Neural crest cell (in vitro differentiated cells): ENCODE measurements around the gene SMIM31. TPM values are rescaled to one million over a fixed set of nuclear protein-coding genes. Genes with fewer than 3 reads are reported as not detected.
A peak's percentile ranks its signal among the peaks of the same experiment; 100 is the strongest.

Source experiments
- DNase-seq: peaks from one replicate; pipeline ENCODE4 v3.0.0; 2021; ENCODE audit warnings: low read depth, mixed read lengths, low spot score
- H3K27ac Mint-ChIP-seq: one replicate; pipeline ENCODE4 v1.8.0; 2021; ENCODE audit warnings: mild to moderate bottlenecking, mixed read lengths; ENCODE audit not compliant: unreplicated experiment
- H3K27me3 Mint-ChIP-seq: 2 replicates; pipeline ENCODE4 v1.8.0; 2021; ENCODE audit warnings: low read depth, mild to moderate bottlenecking, mixed read lengths
- H3K36me3 Mint-ChIP-seq: 2 replicates; pipeline ENCODE4 v1.8.0; 2021; ENCODE audit warnings: low read depth, mild to moderate bottlenecking, mixed read lengths
- H3K4me1 Mint-ChIP-seq: 2 replicates; pipeline ENCODE4 v1.8.0; 2021; ENCODE audit warnings: mixed read lengths
- H3K4me3 Mint-ChIP-seq: one replicate; pipeline ENCODE4 v1.8.0; 2021; ENCODE audit warnings: mild to moderate bottlenecking, mixed read lengths
- H3K9me3 Mint-ChIP-seq: 2 replicates; pipeline ENCODE4 v1.8.0; 2021; ENCODE audit warnings: mixed read lengths
- CTCF ChIP-seq: fragments of 200-600 bp; sonication (generic); conservative IDR thresholded peaks from 2 replicates; pipeline ENCODE4 v1.5.0; 2021; ENCODE audit warnings: antibody characterized with exemption, mild to moderate bottlenecking
- long read RNA-seq: library from polyadenylated mRNA; unstranded; transcript quantifications from one replicate; pipeline ENCODE4 v2.0.0, GENCODE V29; 2020
- total RNA-seq: library from RNA; stranded (reverse); gene quantifications from 2 replicates; pipeline ENCODE4 v1.2.1, GENCODE V29; 2021

SMIM31 gene
- not detected in 2 replicates for total RNA-seq
- long read RNA-seq, result 0 reads

- no peak for TF ChIP-seq CTCF
Measured at GRCh38 chr4:164753873-164754488, at the start of gene SMIM31. SMIM31 (plus strand) TSS chr4:164754131; CDS start chr4:164770444, 16,313 bp downstream.

GRCh38 chr4:164706675-164707074 lies 47.3 kb upstream of the SMIM31 start:
- H3K27me3 Mint-ChIP-seq, result no peaks in the 10 kb centered on the region

More at GRCh38 chr4:164753873-164754488, at the start of gene SMIM31:
- H3K36me3 Mint-ChIP-seq, result peaks cover 2% of the 10 kb centered on the region
- peaks cover 2% of the 10 kb centered on the region for H3K27me3 Mint-ChIP-seq
- H3K27ac Mint-ChIP-seq, result no peak within 1 kb of the TSS
- H3K4me3 Mint-ChIP-seq, result no peak within 1 kb of the TSS
- H3K4me1 Mint-ChIP-seq, result no peaks in the 10 kb centered on the region
- no peak for DNase-seq
- peaks cover 4% of the 10 kb centered on the region for H3K9me3 Mint-ChIP-seq

DNA sequence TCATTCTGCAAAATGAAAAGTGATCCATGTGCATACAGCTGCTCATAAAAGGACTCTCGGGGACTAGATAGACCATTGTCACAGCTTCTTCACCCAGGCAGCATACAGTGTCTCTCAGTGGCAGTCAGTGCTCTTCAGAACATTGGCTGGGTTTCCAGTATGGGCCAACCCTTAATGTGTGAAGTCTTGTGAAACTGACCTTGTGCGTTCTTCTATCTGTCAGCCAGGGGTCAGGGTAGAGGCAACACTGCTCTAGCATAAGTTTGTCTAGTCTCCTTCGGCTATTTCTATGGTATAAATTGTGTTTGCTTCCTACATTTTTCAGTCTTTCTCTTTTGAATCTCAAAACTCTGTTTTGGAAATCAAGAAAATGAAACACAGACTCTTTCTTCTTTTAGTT lies 37.0 kb upstream of the SMIM31 start:
- H3K4me3 Mint-ChIP-seq, result no peak overlapping the region
- H3K36me3 Mint-ChIP-seq, result no peaks in the 10 kb centered on the region
- peaks cover 3% of the 10 kb centered on the region for H3K9me3 Mint-ChIP-seq
- H3K27ac Mint-ChIP-seq, result no peak overlapping the region
- no peaks in the 10 kb centered on the region for H3K4me1 Mint-ChIP-seq
- H3K27me3 Mint-ChIP-seq, result no peaks in the 10 kb centered on the region
- peak; percentile 29 for TF ChIP-seq CTCF
- no peak for DNase-seq

More at GRCh38 chr4:164706675-164707074, 47.3 kb upstream of the SMIM31 start:
- no peak for TF ChIP-seq CTCF
- Mint-ChIP-seq H3K9me3 (no peaks in the 10 kb centered on the region), H3K4me3 (no peak overlapping the region), H3K4me1 (no peaks in the 10 kb centered on the region), H3K27ac (no peak overlapping the region), H3K36me3 (no peaks in the 10 kb centered on the region)
- DNase-seq, result no peak

DNA sequence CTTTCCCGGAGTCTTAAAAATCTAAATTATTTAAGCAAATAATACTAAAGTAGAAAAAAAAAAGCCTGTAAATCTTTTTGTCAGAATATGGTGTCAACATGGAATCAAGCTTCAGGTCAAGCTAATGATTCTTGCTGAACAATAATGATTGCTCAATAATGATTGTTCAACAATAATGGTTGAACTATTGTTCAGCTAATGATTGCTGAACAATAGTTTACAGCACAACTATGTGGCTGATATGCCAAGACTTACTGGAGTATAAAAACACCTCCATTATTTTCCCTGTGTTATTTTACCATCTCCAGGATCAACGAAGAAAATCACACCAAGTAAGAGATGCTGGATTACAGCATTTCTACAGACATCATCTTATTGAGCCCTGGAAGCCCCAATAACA lies 35.1 kb upstream of the SMIM31 start:
- Mint-ChIP-seq H3K36me3 (no peaks in the 10 kb centered on the region), H3K9me3 (peaks cover 3% of the 10 kb centered on the region), H3K27me3 (peaks cover 2% of the 10 kb centered on the region), H3K27ac (no peak overlapping the region), H3K4me3 (no peak overlapping the region), H3K4me1 (no peaks in the 10 kb centered on the region)
- no peak for DNase-seq
- TF ChIP-seq CTCF, result no peak

DNA sequence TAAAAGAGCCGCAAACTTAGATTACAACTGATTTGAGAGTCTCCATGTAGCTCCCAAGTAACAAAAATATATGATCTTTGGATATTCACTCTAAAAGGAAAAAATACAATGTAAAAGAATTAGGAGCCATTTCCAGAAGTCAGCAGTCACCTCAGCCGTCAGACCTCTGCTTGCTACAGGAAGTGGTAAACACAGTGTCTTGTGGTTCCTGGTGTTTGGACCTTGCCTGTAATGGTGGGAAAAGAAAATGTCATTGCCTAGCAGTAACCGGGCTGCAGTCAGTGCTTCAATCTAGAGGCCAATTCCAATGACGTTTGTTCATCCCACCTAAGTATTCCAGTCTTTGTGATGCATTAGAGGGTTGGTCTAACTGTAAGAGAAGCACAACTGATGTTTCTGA lies 28.9 kb upstream of the SMIM31 start:
- H3K9me3 Mint-ChIP-seq, result no peaks in the 10 kb centered on the region
- H3K4me1 Mint-ChIP-seq, result no peaks in the 10 kb centered on the region
- TF ChIP-seq CTCF, result no peak
- no peaks in the 10 kb centered on the region for H3K36me3 Mint-ChIP-seq
- H3K27me3 Mint-ChIP-seq, result peaks cover 2% of the 10 kb centered on the region
- no peak overlapping the region for H3K27ac Mint-ChIP-seq
- H3K4me3 Mint-ChIP-seq, result no peak overlapping the region
- DNase-seq, result no peak
